Erythroblast (primary cell): ENCODE results near the gene MAP2K6.

Experiments used
- GATA1 ChIP-seq: IDR thresholded peaks from 2 replicates; pipeline ENCODE4 v1.6.1; 2011; ENCODE audit warnings: low read depth, mild to moderate bottlenecking, control low read depth, low read length, moderate library complexity
- POLR2A ChIP-seq: IDR thresholded peaks from 2 replicates; pipeline ENCODE4 v1.6.1; 2011; ENCODE audit warnings: mild to moderate bottlenecking, low read length

DNA sequence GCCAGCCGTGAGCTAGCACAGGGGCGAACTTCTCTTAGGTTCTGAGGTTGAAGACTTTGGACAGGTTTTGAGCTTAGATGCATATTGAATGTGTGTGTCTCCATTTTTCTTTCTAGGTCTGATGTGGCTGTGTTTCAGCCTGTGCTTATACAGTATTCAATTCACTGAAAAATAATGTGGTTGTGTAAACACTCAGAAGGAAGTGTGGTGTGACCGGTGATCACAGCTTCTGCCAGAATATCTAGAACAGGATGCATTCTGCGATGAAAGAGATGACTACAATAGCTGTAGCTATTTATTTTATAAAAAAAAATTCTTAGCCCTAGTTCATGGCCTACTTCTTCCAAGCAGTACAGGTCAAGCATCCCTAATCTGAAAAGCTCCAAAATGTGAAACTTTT is 64.4 kb downstream of the MAP2K6 start:
- no peak for TF ChIP-seq POLR2A
- no peak for TF ChIP-seq GATA1
